ENCODE results near the gene ALKBH6.

ALKBH6 gene

DNA sequence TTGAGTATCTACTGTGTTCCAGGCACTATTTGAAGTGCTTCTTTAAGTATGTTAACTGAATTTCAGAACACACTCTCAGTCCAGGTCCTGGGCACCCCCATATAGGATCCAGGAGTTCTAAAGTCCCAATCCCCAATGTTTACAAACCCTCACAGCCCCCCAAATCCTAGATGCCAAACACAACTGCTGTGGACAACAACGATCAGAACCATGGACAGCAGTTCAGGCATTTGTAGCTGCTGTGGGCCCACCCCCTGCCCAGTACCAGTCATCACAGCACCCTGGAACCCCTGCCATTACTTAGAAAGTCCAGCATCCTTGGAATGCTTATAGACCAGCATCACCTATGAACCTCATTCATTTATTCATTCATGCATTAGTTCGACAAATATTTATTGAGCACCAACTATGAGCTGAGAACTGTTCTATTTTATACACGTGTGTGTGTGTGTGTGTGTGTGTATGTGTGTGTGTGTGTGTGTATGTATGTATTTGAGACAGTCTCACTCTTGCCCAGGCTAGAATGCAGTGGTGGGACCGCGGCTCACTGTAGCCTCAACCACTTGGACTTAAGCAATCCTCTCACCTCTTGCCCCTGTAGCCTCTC is 38.3 kb downstream of the ALKBH6 start (continued):
- TF ChIP-seq FEZF1 (tag by site-specific recombination; IDR thresholded peaks at IDR 0.05) (no peak), ZNF701 (tag by site-specific recombination; IDR thresholded peaks at IDR 0.05) (no peak), ZNF248 (tag by site-specific recombination; IDR thresholded peaks at IDR 0.05) (no peak), ZNF184 (tag by site-specific recombination; IDR thresholded peaks at IDR 0.05) (no peak), GLI2 (tag by site-specific recombination; IDR thresholded peaks at IDR 0.05; ENCODE audit: borderline replicate concordance, low read depth) (no peak), SP2 (tag by site-specific recombination; IDR thresholded peaks at IDR 0.05) (no peak), ZNF629 (tag by site-specific recombination; IDR thresholded peaks at IDR 0.05) (no peak), ZNF777 (tag by site-specific recombination; IDR thresholded peaks at IDR 0.05; ENCODE audit: borderline replicate concordance) (no peak), KLF10 (tag by site-specific recombination; IDR thresholded peaks at IDR 0.05) (no peak), ZNF664 (tag by site-specific recombination; IDR thresholded peaks at IDR 0.05) (0 out of 2 replicates have a peak, but pooled peaks have one; percentile 56), ZNF350 (tag by site-specific recombination; IDR thresholded peaks at IDR 0.05) (no peak), ZBTB20 (tag by site-specific recombination; IDR thresholded peaks at IDR 0.05) (no peak)
- TF ChIP-seq, protein P1, sequence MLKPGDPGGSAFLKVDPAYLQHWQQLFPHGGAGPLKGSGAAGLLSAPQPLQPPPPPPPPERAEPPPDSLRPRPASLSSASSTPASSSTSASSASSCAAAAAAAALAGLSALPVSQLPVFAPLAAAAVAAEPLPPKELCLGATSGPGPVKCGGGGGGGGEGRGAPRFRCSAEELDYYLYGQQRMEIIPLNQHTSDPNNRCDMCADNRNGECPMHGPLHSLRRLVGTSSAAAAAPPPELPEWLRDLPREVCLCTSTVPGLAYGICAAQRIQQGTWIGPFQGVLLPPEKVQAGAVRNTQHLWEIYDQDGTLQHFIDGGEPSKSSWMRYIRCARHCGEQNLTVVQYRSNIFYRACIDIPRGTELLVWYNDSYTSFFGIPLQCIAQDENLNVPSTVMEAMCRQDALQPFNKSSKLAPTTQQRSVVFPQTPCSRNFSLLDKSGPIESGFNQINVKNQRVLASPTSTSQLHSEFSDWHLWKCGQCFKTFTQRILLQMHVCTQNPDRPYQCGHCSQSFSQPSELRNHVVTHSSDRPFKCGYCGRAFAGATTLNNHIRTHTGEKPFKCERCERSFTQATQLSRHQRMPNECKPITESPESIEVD (tag by site-specific recombination; IDR thresholded peaks at IDR 0.05): no peak
- TF ChIP-seq, protein P2, sequence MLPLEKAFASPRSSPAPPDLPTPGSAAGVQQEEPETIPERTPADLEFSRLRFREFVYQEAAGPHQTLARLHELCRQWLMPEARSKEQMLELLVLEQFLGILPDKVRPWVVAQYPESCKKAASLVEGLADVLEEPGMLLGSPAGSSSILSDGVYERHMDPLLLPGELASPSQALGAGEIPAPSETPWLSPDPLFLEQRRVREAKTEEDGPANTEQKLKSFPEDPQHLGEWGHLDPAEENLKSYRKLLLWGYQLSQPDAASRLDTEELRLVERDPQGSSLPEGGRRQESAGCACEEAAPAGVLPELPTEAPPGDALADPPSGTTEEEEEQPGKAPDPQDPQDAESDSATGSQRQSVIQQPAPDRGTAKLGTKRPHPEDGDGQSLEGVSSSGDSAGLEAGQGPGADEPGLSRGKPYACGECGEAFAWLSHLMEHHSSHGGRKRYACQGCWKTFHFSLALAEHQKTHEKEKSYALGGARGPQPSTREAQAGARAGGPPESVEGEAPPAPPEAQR (tag by site-specific recombination; IDR thresholded peaks at IDR 0.05): no peak
- TF ChIP-seq, protein P3, sequence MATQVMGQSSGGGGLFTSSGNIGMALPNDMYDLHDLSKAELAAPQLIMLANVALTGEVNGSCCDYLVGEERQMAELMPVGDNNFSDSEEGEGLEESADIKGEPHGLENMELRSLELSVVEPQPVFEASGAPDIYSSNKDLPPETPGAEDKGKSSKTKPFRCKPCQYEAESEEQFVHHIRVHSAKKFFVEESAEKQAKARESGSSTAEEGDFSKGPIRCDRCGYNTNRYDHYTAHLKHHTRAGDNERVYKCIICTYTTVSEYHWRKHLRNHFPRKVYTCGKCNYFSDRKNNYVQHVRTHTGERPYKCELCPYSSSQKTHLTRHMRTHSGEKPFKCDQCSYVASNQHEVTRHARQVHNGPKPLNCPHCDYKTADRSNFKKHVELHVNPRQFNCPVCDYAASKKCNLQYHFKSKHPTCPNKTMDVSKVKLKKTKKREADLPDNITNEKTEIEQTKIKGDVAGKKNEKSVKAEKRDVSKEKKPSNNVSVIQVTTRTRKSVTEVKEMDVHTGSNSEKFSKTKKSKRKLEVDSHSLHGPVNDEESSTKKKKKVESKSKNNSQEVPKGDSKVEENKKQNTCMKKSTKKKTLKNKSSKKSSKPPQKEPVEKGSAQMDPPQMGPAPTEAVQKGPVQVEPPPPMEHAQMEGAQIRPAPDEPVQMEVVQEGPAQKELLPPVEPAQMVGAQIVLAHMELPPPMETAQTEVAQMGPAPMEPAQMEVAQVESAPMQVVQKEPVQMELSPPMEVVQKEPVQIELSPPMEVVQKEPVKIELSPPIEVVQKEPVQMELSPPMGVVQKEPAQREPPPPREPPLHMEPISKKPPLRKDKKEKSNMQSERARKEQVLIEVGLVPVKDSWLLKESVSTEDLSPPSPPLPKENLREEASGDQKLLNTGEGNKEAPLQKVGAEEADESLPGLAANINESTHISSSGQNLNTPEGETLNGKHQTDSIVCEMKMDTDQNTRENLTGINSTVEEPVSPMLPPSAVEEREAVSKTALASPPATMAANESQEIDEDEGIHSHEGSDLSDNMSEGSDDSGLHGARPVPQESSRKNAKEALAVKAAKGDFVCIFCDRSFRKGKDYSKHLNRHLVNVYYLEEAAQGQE (tag by site-specific recombination; IDR thresholded peaks at IDR 0.05): peak; percentile 100
- TF ChIP-seq, protein P4, sequence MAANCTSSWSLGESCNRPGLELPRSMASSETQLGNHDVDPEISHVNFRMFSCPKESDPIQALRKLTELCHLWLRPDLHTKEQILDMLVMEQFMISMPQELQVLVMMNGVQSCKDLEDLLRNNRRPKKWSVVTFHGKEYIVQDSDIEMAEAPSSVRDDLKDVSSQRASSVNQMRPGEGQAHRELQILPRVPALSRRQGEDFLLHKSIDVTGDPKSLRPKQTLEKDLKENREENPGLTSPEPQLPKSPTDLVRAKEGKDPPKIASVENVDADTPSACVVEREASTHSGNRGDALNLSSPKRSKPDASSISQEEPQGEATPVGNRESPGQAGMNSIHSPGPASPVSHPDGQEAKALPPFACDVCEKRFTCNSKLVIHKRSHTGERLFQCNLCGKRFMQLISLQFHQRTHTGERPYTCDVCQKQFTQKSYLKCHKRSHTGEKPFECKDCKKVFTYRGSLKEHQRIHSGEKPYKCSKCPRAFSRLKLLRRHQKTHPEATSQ (tag by site-specific recombination; IDR thresholded peaks at IDR 0.05): no peak
- TF ChIP-seq, protein P5, sequence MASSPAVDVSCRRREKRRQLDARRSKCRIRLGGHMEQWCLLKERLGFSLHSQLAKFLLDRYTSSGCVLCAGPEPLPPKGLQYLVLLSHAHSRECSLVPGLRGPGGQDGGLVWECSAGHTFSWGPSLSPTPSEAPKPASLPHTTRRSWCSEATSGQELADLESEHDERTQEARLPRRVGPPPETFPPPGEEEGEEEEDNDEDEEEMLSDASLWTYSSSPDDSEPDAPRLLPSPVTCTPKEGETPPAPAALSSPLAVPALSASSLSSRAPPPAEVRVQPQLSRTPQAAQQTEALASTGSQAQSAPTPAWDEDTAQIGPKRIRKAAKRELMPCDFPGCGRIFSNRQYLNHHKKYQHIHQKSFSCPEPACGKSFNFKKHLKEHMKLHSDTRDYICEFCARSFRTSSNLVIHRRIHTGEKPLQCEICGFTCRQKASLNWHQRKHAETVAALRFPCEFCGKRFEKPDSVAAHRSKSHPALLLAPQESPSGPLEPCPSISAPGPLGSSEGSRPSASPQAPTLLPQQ (tag by site-specific recombination; IDR thresholded peaks at IDR 0.05): peak; percentile 99

DNA sequence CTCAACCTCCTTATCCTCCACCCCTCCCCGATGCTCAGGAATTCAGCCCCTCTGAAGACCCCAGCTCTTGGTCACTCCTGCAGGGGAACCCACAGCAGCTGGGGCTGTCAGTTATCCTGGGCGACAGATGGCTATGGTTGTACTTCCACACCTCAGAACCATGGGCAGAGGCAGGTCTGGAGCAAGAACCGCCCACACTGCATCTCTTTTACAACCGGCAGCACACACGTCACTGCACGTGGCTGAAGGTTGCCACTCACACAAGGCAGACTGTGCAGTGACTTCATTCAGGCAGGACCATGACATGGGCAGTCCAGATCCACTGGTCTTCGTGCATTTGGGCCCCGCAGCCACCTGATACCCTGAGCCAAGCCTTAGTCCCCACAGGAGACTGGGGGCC is 40.5 kb downstream of the ALKBH6 start:
- ChIA-PET POLR2A (no interaction called here), CTCF (no interaction called here)
- H3K36me3 ChIP-seq (ENCODE audit: control insufficient read depth in 2 of 2, insufficient read depth in 1 of 2, low read length in 2 of 2): no peaks in the 10 kb centered on the region; a peak in 1 of 3 replicates
- no peak overlapping the region for H3K4me3 ChIP-seq (ENCODE audit: low read depth, low read length)
- H3K27ac ChIP-seq (ENCODE audit: extremely low read depth, low read depth, low read length): no peak overlapping the region
- no peaks in the 10 kb centered on the region for H3K9me3 ChIP-seq (ENCODE audit: control insufficient read depth, insufficient read depth, low read depth, low read length)
- no peaks in the 10 kb centered on the region for H3K4me1 ChIP-seq (ENCODE audit: control insufficient read depth, insufficient read depth, low read length)
- TF ChIP-seq ZNF600 (tag by site-specific recombination; IDR thresholded peaks at IDR 0.05) (peak; percentile 67), ZNF664 (tag by site-specific recombination; IDR thresholded peaks at IDR 0.05) (no peak), GLI4 (tag by site-specific recombination; IDR thresholded peaks at IDR 0.05) (no peak), ZBTB8A (tag by site-specific recombination; IDR thresholded peaks at IDR 0.05) (no peak), SP2 (tag by site-specific recombination; IDR thresholded peaks at IDR 0.05) (peak; percentile 48), ZSCAN30 (tag by site-specific recombination; IDR thresholded peaks at IDR 0.05) (no peak), ZNF302 (tag by site-specific recombination; IDR thresholded peaks at IDR 0.05; ENCODE audit: low read depth) (no peak), ZNF76 (tag by site-specific recombination; IDR thresholded peaks at IDR 0.05; ENCODE audit: borderline replicate concordance, low read depth) (no peak), ZBTB21 (tag by site-specific recombination; IDR thresholded peaks at IDR 0.05) (peak; percentile 41; the same call in 1 of the 2 replicates), ZNF157 (tag by site-specific recombination; IDR thresholded peaks at IDR 0.05) (no peak), ZNF292 (tag by site-specific recombination; IDR thresholded peaks at IDR 0.05; ENCODE audit: borderline replicate concordance, low read depth) (no peak), ZNF629 (tag by site-specific recombination; IDR thresholded peaks at IDR 0.05) (peak; percentile 79)
- TF ChIP-seq, protein P6, sequence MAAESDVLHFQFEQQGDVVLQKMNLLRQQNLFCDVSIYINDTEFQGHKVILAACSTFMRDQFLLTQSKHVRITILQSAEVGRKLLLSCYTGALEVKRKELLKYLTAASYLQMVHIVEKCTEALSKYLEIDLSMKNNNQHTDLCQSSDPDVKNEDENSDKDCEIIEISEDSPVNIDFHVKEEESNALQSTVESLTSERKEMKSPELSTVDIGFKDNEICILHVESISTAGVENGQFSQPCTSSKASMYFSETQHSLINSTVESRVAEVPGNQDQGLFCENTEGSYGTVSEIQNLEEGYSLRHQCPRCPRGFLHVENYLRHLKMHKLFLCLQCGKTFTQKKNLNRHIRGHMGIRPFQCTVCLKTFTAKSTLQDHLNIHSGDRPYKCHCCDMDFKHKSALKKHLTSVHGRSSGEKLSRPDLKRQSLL (tag by site-specific recombination; IDR thresholded peaks at IDR 0.05): no peak

Data from HEK293 (cell line).